H1 (cell line): ENCODE data around the gene MTRFR. TPM values are rescaled to one million over a fixed set of nuclear protein-coding genes. Genes with fewer than 3 reads are reported as not detected.

Experiments used
- CTCF ChIA-PET: fragments of 300-600 bp; sonication (Branson Sonifier 250); formaldehyde crosslinking; loops from one replicate; lab custom pipeline; 2021; ENCODE audit not compliant: partially characterized antibody; lab: Charles Lee
- POLR2A ChIA-PET: fragments of 300-600 bp; sonication (Branson Sonifier 250); formaldehyde crosslinking; loops from one replicate; lab custom pipeline; 2021; ENCODE audit warnings: inconsistent platforms; ENCODE audit not compliant: partially characterized antibody; lab: Charles Lee
- DNase-seq, 2 experiments: peaks; one replicate each; pipeline versions ENCODE4 v3.0.0 to v3.0.0-alpha.2; 2010 to 2022; ENCODE audit warnings: low spot score in 2 of 2, low read depth in 1 of 2, mixed read lengths in 1 of 2
- FAIRE-seq: peaks from 2 replicates; lab custom pipeline; 2011; peaks lifted over from hg19 to GRCh38; lab: Jason Lieb, UNC
- H2AFZ ChIP-seq: 2 replicates; pipeline ENCODE4 v1.8.1; 2012; ENCODE audit warnings: low read length, inconsistent platforms
- H2AK5ac ChIP-seq: 2 replicates; pipeline ENCODE4 v1.6.1; 2013; ENCODE audit warnings: low read depth, low read length
- H2BK120ac ChIP-seq: replicated peaks from 2 replicates; pipeline ENCODE3; 2013; ENCODE audit warnings: low read depth, low read length, inconsistent platforms
- H2BK12ac ChIP-seq: 2 replicates; pipeline ENCODE4 v1.6.1; 2013; ENCODE audit warnings: low read depth, low read length
- H2BK15ac ChIP-seq: 2 replicates; pipeline ENCODE4 v1.6.1; 2013; ENCODE audit warnings: low read length
- H2BK20ac ChIP-seq: 2 replicates; pipeline ENCODE4 v1.6.1; 2013; ENCODE audit warnings: low read length
- H2BK5ac ChIP-seq: 2 replicates; pipeline ENCODE4 v1.6.1; 2013; ENCODE audit warnings: low read depth, low read length
- H3K14ac ChIP-seq: 2 replicates; pipeline ENCODE4 v1.6.1; 2013; ENCODE audit warnings: inconsistent platforms; ENCODE audit not compliant: insufficient read length
- H3K18ac ChIP-seq: 2 replicates; pipeline ENCODE4 v1.6.1; 2013; ENCODE audit warnings: low read length; ENCODE audit errors: extremely low read depth
- H3K23ac ChIP-seq: 2 replicates; pipeline ENCODE4 v1.6.1; 2013; ENCODE audit warnings: inconsistent platforms; ENCODE audit not compliant: insufficient read length
- H3K23me2 ChIP-seq: 2 replicates; pipeline ENCODE4 v1.6.1; 2013; ENCODE audit warnings: low read depth, low read length
- H3K27ac ChIP-seq: 2 replicates; pipeline ENCODE4 v1.6.1; 2011; ENCODE audit warnings: low read depth, low read length, inconsistent platforms
- H3K27me3 ChIP-seq, 4 experiments: replicated peaks in 1 of 4; 1 replicate in 1 of 4; 2 replicates in 3 of 4; pipeline versions ENCODE4 v1.6.1 to v1.8.1; 2011 to 2013; ENCODE audit warnings: low read length in 3 of 4, mild to moderate bottlenecking in 3 of 4, inconsistent platforms in 2 of 4, mixed read lengths in 2 of 4, moderate library complexity in 1 of 4; ENCODE audit not compliant: control insufficient read depth in 3 of 4, insufficient read depth in 3 of 4; ENCODE audit errors: extremely low read depth in 1 of 4
- H3K36me3 ChIP-seq, 4 experiments: 2 replicates each; pipeline versions ENCODE4 v1.6.1 to v1.8.1; 2011 to 2013; ENCODE audit warnings: mild to moderate bottlenecking in 4 of 4, low read length in 3 of 4, moderate library complexity in 2 of 4, control low read depth in 1 of 4, inconsistent platforms in 1 of 4; ENCODE audit not compliant: insufficient read depth in 4 of 4, control insufficient read depth in 2 of 4
- H3K4ac ChIP-seq: replicated peaks from 2 replicates; pipeline ENCODE3; 2013; ENCODE audit warnings: low read length, low read depth, mixed read lengths, inconsistent platforms; ENCODE audit not compliant: insufficient read length
- H3K4me1 ChIP-seq, 4 experiments: replicated peaks in 1 of 4; 1 replicate in 1 of 4; 2 replicates in 3 of 4; pipeline versions ENCODE4 v1.6.1 to v1.8.1; 2011 to 2013; ENCODE audit warnings: low read length in 3 of 4, inconsistent platforms in 2 of 4, mixed read lengths in 1 of 4; ENCODE audit not compliant: insufficient read depth in 4 of 4, control insufficient read depth in 3 of 4
- H3K4me2 ChIP-seq, 2 experiments: 2 replicates each; pipeline versions ENCODE4 v1.6.1 to v1.8.1; 2011 to 2013; ENCODE audit warnings: low read depth in 2 of 2, low read length in 2 of 2, control low read depth in 1 of 2, inconsistent platforms in 1 of 2, mild to moderate bottlenecking in 1 of 2; ENCODE audit not compliant: insufficient read depth in 1 of 2
- H3K4me3 ChIP-seq, 4 experiments: fragments of 200-600, 300-600 bp in 1 of 4; sonication (generic), shearing (Covaris generic), sonication (Bioruptor Twin) in 1 of 4; 2 replicates each; pipeline versions ENCODE4 v1.5.1 to v1.8.1; 2011 to 2016; ENCODE audit warnings: low read length in 4 of 4, low read depth in 3 of 4, control low read depth in 2 of 4, inconsistent platforms in 2 of 4, mild to moderate bottlenecking in 2 of 4, mixed read lengths in 1 of 4, moderate library complexity in 1 of 4; ENCODE audit not compliant: insufficient read depth in 2 of 4; ENCODE audit errors: extremely low read depth in 1 of 4
- H3K56ac ChIP-seq: replicated peaks from 2 replicates; pipeline ENCODE3; 2013; ENCODE audit warnings: low read depth, mild to moderate bottlenecking, mixed read lengths, low read length, inconsistent platforms; ENCODE audit not compliant: insufficient read length
- H3K79me1 ChIP-seq: 2 replicates; pipeline ENCODE4 v1.6.1; 2013; ENCODE audit warnings: low read depth, low read length, control low read depth
- H3K79me2 ChIP-seq, 2 experiments: 2 replicates each; pipeline versions ENCODE4 v1.6.1 to v1.8.1; 2012 to 2013; ENCODE audit warnings: low read length in 2 of 2, mild to moderate bottlenecking in 2 of 2, inconsistent platforms in 1 of 2; ENCODE audit not compliant: insufficient read depth in 2 of 2, control insufficient read depth in 1 of 2
- H3K9ac ChIP-seq, 4 experiments: replicated peaks in 1 of 4; 1 replicate in 1 of 4; 2 replicates in 3 of 4; pipeline versions ENCODE4 v1.6.1 to v1.8.1; 2011 to 2013; ENCODE audit warnings: low read depth in 3 of 4, low read length in 3 of 4, control low read depth in 2 of 4, mild to moderate bottlenecking in 2 of 4, moderate library complexity in 2 of 4, inconsistent platforms in 1 of 4; ENCODE audit errors: extremely low read depth in 1 of 4
- H3K9me3 ChIP-seq, 2 experiments: 2 replicates each; pipeline versions ENCODE4 v1.6.1 to v1.8.1; 2012 to 2013; ENCODE audit warnings: mild to moderate bottlenecking in 2 of 2, moderate library complexity in 2 of 2, control low read depth in 1 of 2, inconsistent platforms in 1 of 2, low read depth in 1 of 2, low read length in 1 of 2, mixed read lengths in 1 of 2; ENCODE audit not compliant: insufficient read depth in 2 of 2
- H4K20me1 ChIP-seq, 2 experiments: replicated peaks in 1 of 2; 2 replicates each; pipeline versions ENCODE3 to v1.8.1; 2011 to 2013; ENCODE audit warnings: inconsistent platforms in 2 of 2, low read length in 2 of 2, mild to moderate bottlenecking in 1 of 2; ENCODE audit not compliant: insufficient read depth in 2 of 2, control insufficient read depth in 1 of 2
- H4K5ac ChIP-seq: 2 replicates; pipeline ENCODE4 v1.6.1; 2013; ENCODE audit warnings: low read length, low read depth, mixed read lengths, inconsistent platforms; ENCODE audit not compliant: insufficient read length
- H4K8ac ChIP-seq: 2 replicates; pipeline ENCODE4 v1.8.0; 2013; ENCODE audit warnings: mild to moderate bottlenecking, moderate library complexity, low read length, inconsistent platforms; ENCODE audit not compliant: insufficient read depth; ENCODE audit errors: extremely low read depth
- H4K91ac ChIP-seq: replicated peaks from 2 replicates; pipeline ENCODE3; 2013; ENCODE audit warnings: low read length, mixed read lengths, inconsistent platforms; ENCODE audit not compliant: insufficient read length
- BRCA1 ChIP-seq: IDR thresholded peaks from 2 replicates; pipeline ENCODE4 v1.6.1; 2012; ENCODE audit warnings: low read depth, low read length, improper control_type of control experiment
- CREB1 ChIP-seq: IDR thresholded peaks from 2 replicates; pipeline ENCODE4 v1.6.1; 2012; ENCODE audit warnings: inconsistent platforms
- KDM1A ChIP-seq: fragments of 200-600, 300-600 bp; sonication (generic); IDR thresholded peaks from 2 replicates; pipeline ENCODE4 v1.7.1; 2016; ENCODE audit warnings: mild to moderate bottlenecking, low read length, borderline replicate concordance
- NANOG ChIP-seq: IDR thresholded peaks from 2 replicates; pipeline ENCODE4 v1.6.1; 2011; ENCODE audit warnings: low read length, low read depth, mild to moderate bottlenecking, inconsistent platforms; ENCODE audit not compliant: insufficient read depth, poor library complexity, severe bottlenecking
- SIN3A ChIP-seq, 2 experiments: IDR thresholded peaks in 1 of 2; conservative IDR thresholded peaks in 1 of 2; 2 replicates each; pipeline ENCODE4 v1.6.1; 2011 to 2012; ENCODE audit warnings: low read length in 2 of 2, improper control_type of control experiment in 1 of 2, low read depth in 1 of 2, mild to moderate bottlenecking in 1 of 2
- ZNF274 ChIP-seq: IDR thresholded peaks from 2 replicates; pipeline ENCODE4 v1.7.0; 2012; ENCODE audit warnings: low read length, borderline replicate concordance; ENCODE audit errors: extremely low read depth
- WGBS, 2 experiments: shearing (Covaris generic) in 1 of 2; methylation state at CpG; one replicate each; pipeline versions ENCODE4 v1.1.6 to v1.1.7; 2013 to 2015; ENCODE audit warnings: low lambda C conversion rate in 2 of 2, mixed read lengths in 2 of 2, inconsistent platforms in 1 of 2, low coverage in 1 of 2, missing lambda C conversion rate in 1 of 2; ENCODE audit not compliant: insufficient replicate concordance in 2 of 2, insufficient coverage in 1 of 2, insufficient read length in 1 of 2; ENCODE audit errors: extremely low coverage in 1 of 2, missing lambda C conversion rate in 1 of 2; 5-methylcytosine and 5-hydroxymethylcytosine counted together
- polyA plus RNA-seq, 7 experiments: library from polyadenylated mRNA; depleted of rRNA in 3 of 7; stranded (reverse) in 5 of 7; unstranded in 2 of 7; fragments of >200 nt in 5 of 7; fragments of 200-250 nt in 2 of 7; gene quantifications; 1 replicate in 5 of 7; 2 replicates in 1 of 7; 4 replicates in 1 of 7; pipeline versions ENCODE4 v1.2.1 to v1.2.3, GENCODE V29; 2011 to 2013; ENCODE audit warnings: missing spikeins in 2 of 7, mixed read lengths in 2 of 7
- total RNA-seq: library from RNA; stranded (reverse); fragmentation: NEBNext Ultra II Directional; extraction: Animal tissue kit (Norgen Biotek cat#: 25700); gene quantifications from 2 replicates; pipeline ENCODE4 v1.2.1, GENCODE V29; 2021

Gene MTRFR
- total and polyA plus RNA-seq, 2 of the 8 experiments (the other 6 are each of a cell fraction or from before 2014, with no cell fraction given) = 9.2 to 12.9 TPM

- peaks cover 6% of the 10 kb centered on the region for H3K79me1 ChIP-seq
- peaks cover 2 to 17% (median 13%) of the 10 kb centered on the region in 4 experiments for H3K4me1 ChIP-seq
- TF ChIP-seq ZNF274 (no peak), NANOG (no peak), CREB1 (no peak; the same call in 1 of the 2 replicates), BRCA1 (no peak), SIN3A (conservative IDR thresholded peaks at IDR 0.05 in 1 of 2, IDR thresholded peaks at IDR 0.05 in 1 of 2; ENCODE audit: low read depth in 1 of 2, low read length in 2 of 2) (0 out of 4 replicates have a peak, but pooled peaks of 1 of the 2 experiments have one; percentile 68), KDM1A (no peak)
Measured at GRCh38 chr12:123269395-123269892, 36.2 kb downstream of the MTRFR start.

More at GRCh38 chr12:123269395-123269892, 36.2 kb downstream of the MTRFR start:
- H3K4ac ChIP-seq = no peak overlapping the region
- peak overlapping the region; percentile 84; the same call in 1 of the 2 replicates for H2AK5ac ChIP-seq
- no peak overlapping the region; the same call in 1 of the 2 replicates for H2BK15ac ChIP-seq
- peak overlapping the region; percentile 59 to 92 (median 89) for H3K9ac ChIP-seq
- H4K91ac ChIP-seq = peak overlapping the region; percentile 84
- peak overlapping the region; percentile 93 to 96 for H3K4me2 ChIP-seq
- peaks cover 0 to 18% (median 12%) of the 10 kb centered on the region in 4 experiments; a peak in 6 of 8 replicates for H3K36me3 ChIP-seq
- no peaks in the 10 kb centered on the region for H3K9me3 ChIP-seq
- peak overlapping the region; percentile 93; the same call in 1 of the 2 replicates for H3K18ac ChIP-seq
- H4K5ac ChIP-seq = no peak overlapping the region
- no peak overlapping the region for H2BK120ac ChIP-seq
- no peak overlapping the region for H3K23ac ChIP-seq
- peak overlapping the region; percentile 95; the same call in 1 of the 2 replicates for H2BK20ac ChIP-seq
- H3K56ac ChIP-seq = peak overlapping the region; percentile 56
- no peak overlapping the region for H3K14ac ChIP-seq
- H2BK5ac ChIP-seq = peak overlapping the region; percentile 97
- FAIRE-seq (no peak), DNase-seq (peak in 1 of 2 experiments; percentile 81)
- peak overlapping the region; percentile 85 for H3K27ac ChIP-seq
- H4K20me1 ChIP-seq = peaks cover 8% of the 10 kb centered on the region in 2 experiments
- H2AFZ ChIP-seq = no peak overlapping the region
- H3K27me3 ChIP-seq = no peaks in the 10 kb centered on the region
- peak overlapping the region; percentile 75 to 94 (median 88) for H3K4me3 ChIP-seq
- H4K8ac ChIP-seq = peak overlapping the region; percentile 87; the same call in 1 of the 2 replicates
- H3K23me2 ChIP-seq = peaks cover 9% of the 10 kb centered on the region
- WGBS, 2 experiments = 11% methylated on average over 21 of the region's 32 CpGs; no CpG with 5 or more reads in 1 of the 2 experiments
- peak overlapping the region; percentile 91; the same call in 1 of the 2 replicates for H2BK12ac ChIP-seq
- ChIA-PET CTCF (interaction anchor here (0.6 to 1.5 kb wide), 9 partner anchors 10 to 368 kb away, joined by 3 to 4 read pairs (median 3); partner anchors contain the start of gene MTRFR), POLR2A (interaction anchor here (0.6 to 5.2 kb wide), 26 partner anchors 8 to 443 kb away, joined by 3 to 42 read pairs (median 4); partner anchors contain the start of genes ATP6V0A2, DDX55, KMT5A and MPHOSPH9)
- peaks cover 0 to 57% of the 10 kb centered on the region in 2 experiments; a peak in 2 of 4 replicates for H3K79me2 ChIP-seq
